ENCODE results near the gene DGLUCY.

- TF ChIP-seq, protein P1, sequence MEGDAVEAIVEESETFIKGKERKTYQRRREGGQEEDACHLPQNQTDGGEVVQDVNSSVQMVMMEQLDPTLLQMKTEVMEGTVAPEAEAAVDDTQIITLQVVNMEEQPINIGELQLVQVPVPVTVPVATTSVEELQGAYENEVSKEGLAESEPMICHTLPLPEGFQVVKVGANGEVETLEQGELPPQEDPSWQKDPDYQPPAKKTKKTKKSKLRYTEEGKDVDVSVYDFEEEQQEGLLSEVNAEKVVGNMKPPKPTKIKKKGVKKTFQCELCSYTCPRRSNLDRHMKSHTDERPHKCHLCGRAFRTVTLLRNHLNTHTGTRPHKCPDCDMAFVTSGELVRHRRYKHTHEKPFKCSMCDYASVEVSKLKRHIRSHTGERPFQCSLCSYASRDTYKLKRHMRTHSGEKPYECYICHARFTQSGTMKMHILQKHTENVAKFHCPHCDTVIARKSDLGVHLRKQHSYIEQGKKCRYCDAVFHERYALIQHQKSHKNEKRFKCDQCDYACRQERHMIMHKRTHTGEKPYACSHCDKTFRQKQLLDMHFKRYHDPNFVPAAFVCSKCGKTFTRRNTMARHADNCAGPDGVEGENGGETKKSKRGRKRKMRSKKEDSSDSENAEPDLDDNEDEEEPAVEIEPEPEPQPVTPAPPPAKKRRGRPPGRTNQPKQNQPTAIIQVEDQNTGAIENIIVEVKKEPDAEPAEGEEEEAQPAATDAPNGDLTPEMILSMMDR (IDR thresholded peaks at IDR 0.05 in 2 of 3, conservative IDR thresholded peaks at IDR 0.05 in 1 of 3; ENCODE audit: borderline replicate concordance in 1 of 3, insufficient read depth in 1 of 3, low read depth in 2 of 3, low read length in 2 of 3), result no peak
- no peak for TF ChIP-seq YY1 (IDR thresholded peaks at IDR 0.05; ENCODE audit: extremely low read depth, insufficient replicate concordance, low read depth, low read length)
- no peak for TF ChIP-seq POLR2A (IDR thresholded peaks at IDR 0.05; ENCODE audit: borderline replicate concordance, extremely low read depth, insufficient read depth, insufficient read length)
- TF ChIP-seq EZH2 (IDR thresholded peaks at IDR 0.05), result no peak
- TF ChIP-seq, protein P2, sequence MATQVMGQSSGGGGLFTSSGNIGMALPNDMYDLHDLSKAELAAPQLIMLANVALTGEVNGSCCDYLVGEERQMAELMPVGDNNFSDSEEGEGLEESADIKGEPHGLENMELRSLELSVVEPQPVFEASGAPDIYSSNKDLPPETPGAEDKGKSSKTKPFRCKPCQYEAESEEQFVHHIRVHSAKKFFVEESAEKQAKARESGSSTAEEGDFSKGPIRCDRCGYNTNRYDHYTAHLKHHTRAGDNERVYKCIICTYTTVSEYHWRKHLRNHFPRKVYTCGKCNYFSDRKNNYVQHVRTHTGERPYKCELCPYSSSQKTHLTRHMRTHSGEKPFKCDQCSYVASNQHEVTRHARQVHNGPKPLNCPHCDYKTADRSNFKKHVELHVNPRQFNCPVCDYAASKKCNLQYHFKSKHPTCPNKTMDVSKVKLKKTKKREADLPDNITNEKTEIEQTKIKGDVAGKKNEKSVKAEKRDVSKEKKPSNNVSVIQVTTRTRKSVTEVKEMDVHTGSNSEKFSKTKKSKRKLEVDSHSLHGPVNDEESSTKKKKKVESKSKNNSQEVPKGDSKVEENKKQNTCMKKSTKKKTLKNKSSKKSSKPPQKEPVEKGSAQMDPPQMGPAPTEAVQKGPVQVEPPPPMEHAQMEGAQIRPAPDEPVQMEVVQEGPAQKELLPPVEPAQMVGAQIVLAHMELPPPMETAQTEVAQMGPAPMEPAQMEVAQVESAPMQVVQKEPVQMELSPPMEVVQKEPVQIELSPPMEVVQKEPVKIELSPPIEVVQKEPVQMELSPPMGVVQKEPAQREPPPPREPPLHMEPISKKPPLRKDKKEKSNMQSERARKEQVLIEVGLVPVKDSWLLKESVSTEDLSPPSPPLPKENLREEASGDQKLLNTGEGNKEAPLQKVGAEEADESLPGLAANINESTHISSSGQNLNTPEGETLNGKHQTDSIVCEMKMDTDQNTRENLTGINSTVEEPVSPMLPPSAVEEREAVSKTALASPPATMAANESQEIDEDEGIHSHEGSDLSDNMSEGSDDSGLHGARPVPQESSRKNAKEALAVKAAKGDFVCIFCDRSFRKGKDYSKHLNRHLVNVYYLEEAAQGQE (IDR thresholded peaks at IDR 0.05; ENCODE audit: low read depth), result no peak
- TF ChIP-seq, protein P3, sequence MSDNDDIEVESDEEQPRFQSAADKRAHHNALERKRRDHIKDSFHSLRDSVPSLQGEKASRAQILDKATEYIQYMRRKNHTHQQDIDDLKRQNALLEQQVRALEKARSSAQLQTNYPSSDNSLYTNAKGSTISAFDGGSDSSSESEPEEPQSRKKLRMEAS (IDR thresholded peaks at IDR 0.05), result no peak
- no peak for TF ChIP-seq POLR2AphosphoS5 (IDR thresholded peaks at IDR 0.05; ENCODE audit: low read depth, low read length)
- TF ChIP-seq RAD21 (IDR thresholded peaks at IDR 0.05; ENCODE audit: low read depth), result no peak
Measured at GRCh38 chr14:91234791-91235114, 120.9 kb downstream of the DGLUCY start.
